ENCODE data around the gene GTF3C1. TPM values are rescaled to one million over a fixed set of nuclear protein-coding genes. Genes with fewer than 3 reads are reported as not detected.

GTF3C1 gene
- total RNA-seq, 4 donors from 2014 or later: 118 to 257 (median 156) TPM

DNA sequence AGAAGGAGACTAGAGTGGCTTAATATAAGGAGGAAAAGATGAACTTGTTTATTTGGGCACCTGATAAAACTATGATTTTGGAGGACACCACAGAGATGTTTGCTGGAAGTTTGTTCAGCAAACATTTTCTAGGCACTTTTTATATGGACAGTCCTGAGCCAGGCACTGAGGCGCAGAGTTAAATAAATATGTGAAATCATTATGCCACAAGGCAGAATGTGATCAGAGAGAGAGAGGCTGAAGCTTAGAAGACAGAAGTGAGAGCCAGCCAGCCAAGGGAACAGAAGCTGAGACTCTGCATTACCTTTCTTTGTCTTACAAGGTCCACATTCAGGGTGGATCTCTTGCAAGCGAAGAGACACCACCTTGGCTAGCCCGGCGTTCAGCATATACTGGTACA lies 21.4 kb downstream of the GTF3C1 start:
- WGBS, 2 donors: 97% methylated on average over 4 of the region's 4 CpGs
- no peak for DNase-seq (ENCODE audit: low spot score in 2 of 2)
- TF ChIP-seq, protein P1, sequence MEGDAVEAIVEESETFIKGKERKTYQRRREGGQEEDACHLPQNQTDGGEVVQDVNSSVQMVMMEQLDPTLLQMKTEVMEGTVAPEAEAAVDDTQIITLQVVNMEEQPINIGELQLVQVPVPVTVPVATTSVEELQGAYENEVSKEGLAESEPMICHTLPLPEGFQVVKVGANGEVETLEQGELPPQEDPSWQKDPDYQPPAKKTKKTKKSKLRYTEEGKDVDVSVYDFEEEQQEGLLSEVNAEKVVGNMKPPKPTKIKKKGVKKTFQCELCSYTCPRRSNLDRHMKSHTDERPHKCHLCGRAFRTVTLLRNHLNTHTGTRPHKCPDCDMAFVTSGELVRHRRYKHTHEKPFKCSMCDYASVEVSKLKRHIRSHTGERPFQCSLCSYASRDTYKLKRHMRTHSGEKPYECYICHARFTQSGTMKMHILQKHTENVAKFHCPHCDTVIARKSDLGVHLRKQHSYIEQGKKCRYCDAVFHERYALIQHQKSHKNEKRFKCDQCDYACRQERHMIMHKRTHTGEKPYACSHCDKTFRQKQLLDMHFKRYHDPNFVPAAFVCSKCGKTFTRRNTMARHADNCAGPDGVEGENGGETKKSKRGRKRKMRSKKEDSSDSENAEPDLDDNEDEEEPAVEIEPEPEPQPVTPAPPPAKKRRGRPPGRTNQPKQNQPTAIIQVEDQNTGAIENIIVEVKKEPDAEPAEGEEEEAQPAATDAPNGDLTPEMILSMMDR (IDR thresholded peaks at IDR 0.05): no peak
- TF ChIP-seq POLR2A (IDR thresholded peaks at IDR 0.05): no peak
- intact Hi-C loops (cut with DNase I; ENCODE audit: low total_unique reads): no loop called here
- H3K4me3 ChIP-seq (ENCODE audit: low read depth, poor library complexity, severe bottlenecking): no peak overlapping the region

DNA sequence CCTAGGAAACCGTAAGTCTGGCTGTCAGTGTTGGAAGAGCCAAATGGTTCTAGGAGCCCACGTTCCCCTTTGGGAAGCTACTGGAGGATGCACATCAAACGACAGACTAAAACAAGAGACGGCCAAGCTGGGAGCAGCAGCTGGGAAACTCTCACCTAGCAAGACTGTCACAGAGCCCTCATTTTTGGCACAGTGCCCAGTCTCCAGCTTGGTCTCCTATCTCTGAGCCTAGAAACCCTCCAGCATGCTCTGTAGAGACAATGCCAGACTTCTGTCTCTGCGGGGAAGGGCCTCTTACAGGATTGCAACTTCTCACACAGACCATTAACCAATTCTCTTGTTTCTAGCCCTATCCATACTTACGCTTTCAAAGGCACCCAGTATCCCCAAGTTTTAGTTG lies 23.5 kb downstream of the GTF3C1 start:
- H3K4me3 ChIP-seq (ENCODE audit: low read depth, poor library complexity, severe bottlenecking): no peak overlapping the region
- intact Hi-C loops (cut with DNase I; ENCODE audit: low total_unique reads): no loop called here
- TF ChIP-seq POLR2A (IDR thresholded peaks at IDR 0.05): no peak
- TF ChIP-seq, protein P1 (IDR thresholded peaks at IDR 0.05): no peak
- DNase-seq (ENCODE audit: low spot score in 2 of 2): no peak
- 92 to 95% methylated on average over 6 of the region's 6 CpGs for WGBS, 2 donors

DNA sequence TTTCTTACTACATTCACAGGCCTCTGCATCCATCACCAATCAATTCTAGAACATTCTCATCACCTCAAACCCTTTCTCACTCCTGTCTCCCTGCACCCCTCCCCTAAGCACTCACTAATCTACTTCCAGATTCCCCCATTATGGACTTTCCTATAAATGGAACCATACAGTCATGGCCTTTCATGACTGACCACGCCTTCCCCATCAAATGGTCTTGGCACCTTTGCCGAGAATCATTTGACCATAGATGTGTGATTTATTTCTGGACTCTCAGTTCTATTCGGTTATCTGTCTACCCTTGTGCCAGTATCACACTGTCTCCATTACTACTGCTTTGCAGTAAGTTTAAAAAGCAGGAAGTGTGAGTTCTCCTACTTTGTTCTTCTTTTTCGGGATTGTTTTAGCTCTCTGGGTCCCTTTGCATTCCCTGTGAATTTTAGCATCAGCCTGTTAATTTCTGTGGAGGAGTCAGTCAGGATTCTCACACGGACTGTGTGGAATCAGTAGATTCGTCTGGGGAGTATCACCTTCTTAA lies 27.5 kb downstream of the GTF3C1 start:
- no peak overlapping the region for H3K4me3 ChIP-seq (ENCODE audit: low read depth, poor library complexity, severe bottlenecking)
- DNase-seq (ENCODE audit: low spot score in 2 of 2): no peak
- intact Hi-C loops (cut with DNase I; ENCODE audit: low total_unique reads): no loop called here
- TF ChIP-seq, protein P1 (IDR thresholded peaks at IDR 0.05): no peak
- TF ChIP-seq POLR2A (IDR thresholded peaks at IDR 0.05): no peak
- 86 to 87% methylated on average over 6 of the region's 6 CpGs for WGBS, 2 donors

DNA sequence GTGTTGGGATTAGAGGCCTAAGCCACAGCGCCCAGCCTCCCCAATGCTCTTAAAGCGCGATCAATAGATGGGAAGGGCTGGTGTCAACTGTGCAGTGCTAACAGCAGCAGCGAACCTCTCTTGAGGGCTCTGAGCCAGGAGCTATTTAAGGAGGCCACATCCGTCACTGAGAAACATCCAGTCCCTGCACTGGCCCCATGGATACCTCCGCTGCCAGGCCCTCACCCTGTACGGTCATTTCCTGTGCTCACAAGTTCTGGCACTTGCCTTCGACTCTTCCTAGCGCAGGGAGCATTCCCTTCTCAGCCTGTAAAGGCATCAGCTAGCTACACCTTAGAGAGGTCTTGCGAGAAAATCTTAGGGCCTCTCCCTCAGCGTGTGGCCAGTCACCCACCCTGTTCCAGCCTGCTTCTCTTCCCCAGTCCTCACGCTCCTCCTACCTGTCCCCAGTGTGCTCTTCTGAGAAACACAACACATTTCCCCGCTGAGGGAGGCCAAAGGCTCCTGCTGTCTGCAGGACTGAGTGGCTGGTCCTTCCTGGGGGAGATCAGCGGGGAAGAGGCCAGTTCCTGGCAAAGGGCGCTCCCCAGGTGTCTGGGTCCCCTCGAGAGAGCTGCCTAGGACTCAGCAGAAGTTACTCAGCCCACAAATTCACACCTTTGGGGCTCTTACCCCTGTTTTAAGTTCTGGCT lies 28.6 kb downstream of the GTF3C1 start:
- no peak for TF ChIP-seq POLR2A (IDR thresholded peaks at IDR 0.05)
- TF ChIP-seq, protein P1 (IDR thresholded peaks at IDR 0.05): no peak
- 86 to 93% methylated on average over 16 of the region's 16 CpGs for WGBS, 2 donors
- no peak overlapping the region for H3K4me3 ChIP-seq (ENCODE audit: low read depth, poor library complexity, severe bottlenecking)
- intact Hi-C loops (cut with DNase I; ENCODE audit: low total_unique reads): no loop called here
- no peak for DNase-seq (ENCODE audit: low spot score in 2 of 2)

DNA sequence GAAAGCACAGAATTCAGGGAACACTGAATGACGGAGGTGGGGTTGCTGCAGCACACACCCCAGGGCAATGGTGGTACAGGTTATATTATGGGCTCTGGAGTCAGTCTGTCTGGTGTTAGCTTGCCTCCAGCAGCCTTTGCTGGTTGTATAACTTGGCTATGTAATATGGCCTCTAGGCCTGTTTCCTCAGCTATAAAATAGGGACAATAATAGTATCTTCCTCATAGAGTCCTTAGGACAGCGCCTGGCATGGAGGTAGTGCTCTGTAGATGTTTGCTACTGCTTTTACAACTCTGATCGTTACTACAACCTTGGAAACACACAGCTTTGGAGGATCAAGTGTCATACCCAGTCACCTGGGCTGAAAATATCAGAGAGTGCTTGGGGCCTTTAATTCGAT lies 31.5 kb downstream of the GTF3C1 start:
- H3K4me3 ChIP-seq (ENCODE audit: low read depth, poor library complexity, severe bottlenecking): no peak overlapping the region
- intact Hi-C loops (cut with DNase I; ENCODE audit: low total_unique reads): no loop called here
- DNase-seq (ENCODE audit: low spot score in 2 of 2): no peak
- TF ChIP-seq, protein P1 (IDR thresholded peaks at IDR 0.05): no peak
- TF ChIP-seq POLR2A (IDR thresholded peaks at IDR 0.05): no peak
- 83 to 87% methylated on average over 4 of the region's 4 CpGs for WGBS, 2 donors

DNA sequence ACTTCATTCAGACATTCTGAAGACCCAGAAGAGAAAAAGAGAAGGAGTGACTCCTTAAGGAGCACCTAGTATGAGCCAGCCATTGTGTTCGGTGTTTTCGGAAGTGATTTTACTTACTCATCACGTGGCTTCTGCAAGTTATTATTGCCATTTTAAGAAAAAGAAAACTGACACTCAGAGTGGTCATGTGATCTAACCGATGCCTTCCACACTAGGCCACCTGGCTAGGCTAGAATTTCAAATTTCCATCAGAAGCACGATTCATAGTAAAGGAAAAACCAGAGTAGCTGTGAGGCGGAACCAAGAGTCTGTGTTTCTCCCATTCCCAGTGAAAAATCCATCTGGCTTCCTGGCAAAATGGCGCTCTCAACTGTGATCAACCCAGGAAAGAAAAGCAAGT lies 32.0 kb downstream of the GTF3C1 start:
- 93 to 95% methylated on average over 7 of the region's 7 CpGs for WGBS, 2 donors
- no peak for DNase-seq (ENCODE audit: low spot score in 2 of 2)
- intact Hi-C loops (cut with DNase I; ENCODE audit: low total_unique reads): no loop called here
- TF ChIP-seq, protein P1 (IDR thresholded peaks at IDR 0.05): no peak
- TF ChIP-seq POLR2A (IDR thresholded peaks at IDR 0.05): no peak
- H3K4me3 ChIP-seq (ENCODE audit: low read depth, poor library complexity, severe bottlenecking): no peak overlapping the region
